CD14-positive monocyte (primary cell): Measurements from ENCODE around the gene NEURL1B. TPM values are rescaled to one million over a fixed set of nuclear protein-coding genes. Genes with fewer than 3 reads are reported as not detected.
A peak's percentile ranks its signal among the peaks of the same experiment; 100 is the strongest.

ENCODE experiments used
- DNase-seq, 3 donors: peaks; one replicate each; pipeline ENCODE4 v3.0.0-alpha.2; 2011 to 2022
- H2AFZ ChIP-seq: 2 replicates; pipeline ENCODE4 v1.6.0; 2012; ENCODE audit warnings: mild to moderate bottlenecking, low read depth, low read length, inconsistent platforms; ENCODE audit not compliant: insufficient read depth, poor library complexity, severe bottlenecking
- H3K27ac ChIP-seq, 2 donors: 1 replicate in 1 of 2; 2 replicates in 1 of 2; pipeline ENCODE4 v1.5.1; 2012 to 2013; ENCODE audit warnings: low read length in 2 of 2, control low read depth in 1 of 2, inconsistent platforms in 1 of 2, low read depth in 1 of 2, mild to moderate bottlenecking in 1 of 2
- H3K27me3 ChIP-seq, 2 donors: one replicate each; pipeline versions ENCODE4 v1.6.0 to v1.6.1; 2011 to 2013; ENCODE audit warnings: low read length in 2 of 2; ENCODE audit not compliant: control insufficient read depth in 2 of 2, insufficient read depth in 2 of 2
- H3K36me3 ChIP-seq, 2 donors: replicated peaks in 1 of 2; 1 replicate in 1 of 2; 2 replicates in 1 of 2; pipeline versions ENCODE4 v1.5.1 to v1.6.1; 2012 to 2013; ENCODE audit warnings: low read length in 2 of 2, control low read depth in 1 of 2, inconsistent platforms in 1 of 2, mild to moderate bottlenecking in 1 of 2; ENCODE audit not compliant: insufficient read depth in 2 of 2, control insufficient read depth in 1 of 2
- H3K4me1 ChIP-seq, 2 donors: 1 replicate in 1 of 2; 2 replicates in 1 of 2; pipeline versions ENCODE4 v1.5.1 to v1.6.1; 2012 to 2013; ENCODE audit warnings: low read length in 2 of 2, control low read depth in 1 of 2, inconsistent platforms in 1 of 2, mild to moderate bottlenecking in 1 of 2, moderate library complexity in 1 of 2; ENCODE audit not compliant: insufficient read depth in 2 of 2, control insufficient read depth in 1 of 2
- H3K4me2 ChIP-seq: replicated peaks from 2 replicates; pipeline ENCODE3; 2012; ENCODE audit warnings: low read length, moderate library complexity, mild to moderate bottlenecking; ENCODE audit not compliant: poor library complexity, severe bottlenecking; ENCODE audit errors: extremely low read depth
- H3K4me3 ChIP-seq, 3 experiments: fragments of 200-600 bp in 1 of 3; sonication (generic) in 1 of 3; replicated peaks in 1 of 3; 1 replicate in 2 of 3; 2 replicates in 1 of 3; pipeline ENCODE4 v1.5.1; 2011 to 2013; ENCODE audit warnings: low read length in 3 of 3, mild to moderate bottlenecking in 3 of 3, control low read depth in 2 of 3, low read depth in 2 of 3, inconsistent platforms in 1 of 3, moderate library complexity in 1 of 3
- H3K79me2 ChIP-seq: 2 replicates; pipeline ENCODE4 v1.6.0; 2012; ENCODE audit warnings: mild to moderate bottlenecking, control low read depth, inconsistent platforms, low read length, moderate library complexity; ENCODE audit not compliant: insufficient read depth
- H3K9ac ChIP-seq: 2 replicates; pipeline ENCODE4 v1.6.0; 2017; ENCODE audit warnings: low read length, mild to moderate bottlenecking; ENCODE audit not compliant: insufficient read depth, poor library complexity, severe bottlenecking
- H3K9me3 ChIP-seq, 2 donors: replicated peaks in 1 of 2; 1 replicate in 1 of 2; 2 replicates in 1 of 2; pipeline versions ENCODE4 v1.5.1 to v1.6.1; 2012 to 2013; ENCODE audit warnings: low read length in 2 of 2, control low read depth in 1 of 2; ENCODE audit not compliant: control insufficient read depth in 1 of 2, insufficient read depth in 1 of 2
- H4K20me1 ChIP-seq: 2 replicates; pipeline ENCODE4 v1.6.0; 2012; ENCODE audit warnings: mild to moderate bottlenecking, low read length, control low read depth, moderate library complexity; ENCODE audit not compliant: insufficient read depth
- H3K27ac Mint-ChIP-seq, 7 donors: one replicate each; pipeline ENCODE4 v1.8.0; 2020; ENCODE audit warnings: mild to moderate bottlenecking in 7 of 7, mixed read lengths in 7 of 7, moderate library complexity in 6 of 7, inconsistent platforms in 2 of 7
- H3K27me3 Mint-ChIP-seq, 3 donors: one replicate each; pipeline ENCODE4 v1.8.0; 2021 to 2022; ENCODE audit warnings: low read depth in 3 of 3, mild to moderate bottlenecking in 3 of 3, mixed read lengths in 3 of 3, moderate library complexity in 3 of 3, inconsistent platforms in 1 of 3
- H3K36me3 Mint-ChIP-seq, 2 donors: one replicate each; pipeline ENCODE4 v1.8.0; 2020; ENCODE audit warnings: mixed read lengths in 2 of 2, inconsistent platforms in 1 of 2, mild to moderate bottlenecking in 1 of 2
- H3K4me1 Mint-ChIP-seq: one replicate; pipeline ENCODE4 v1.8.0; 2020; ENCODE audit warnings: mild to moderate bottlenecking, mixed read lengths
- H3K4me3 Mint-ChIP-seq, 2 donors: one replicate each; pipeline ENCODE4 v1.8.0; 2020; ENCODE audit warnings: mild to moderate bottlenecking in 2 of 2, mixed read lengths in 2 of 2, moderate library complexity in 1 of 2
- H3K9me3 Mint-ChIP-seq, 7 donors: one replicate each; pipeline ENCODE4 v1.8.0; 2020 to 2022; ENCODE audit warnings: mixed read lengths in 7 of 7, mild to moderate bottlenecking in 6 of 7, moderate library complexity in 6 of 7, inconsistent platforms in 2 of 7
- CTCF ChIP-seq: fragments of 200-600 bp; IDR thresholded peaks from one replicate; pipeline ENCODE4 v1.8.0; 2022; ENCODE audit warnings: antibody characterized with exemption, mild to moderate bottlenecking
- WGBS: methylation state at CpG from one replicate; pipeline ENCODE4 v1.1.5; 2013; ENCODE audit warnings: missing lambda C conversion rate; ENCODE audit not compliant: insufficient coverage; 5-methylcytosine and 5-hydroxymethylcytosine counted together
- intact Hi-C, 2 donors: fragments of 100-400 bp; cut with micrococcal nuclease; formaldehyde crosslinking; loops; one replicate each; pipeline versions ENCODE4 v1.15.0 to v1.15.1; 2023
- polyA plus RNA-seq, 3 donors: library from polyadenylated mRNA; depleted of rRNA in 1 of 3; unstranded in 2 of 3; stranded (reverse) in 1 of 3; fragments of 300-500 nt in 2 of 3; fragments of >200 nt in 1 of 3; fragmentation: Illumina TruSeq in 2 of 3; gene quantifications; 1 replicate in 2 of 3; 2 replicates in 1 of 3; pipeline ENCODE4 v1.2.3, GENCODE V29; 2012 to 2021

The NEURL1B gene
- polyA plus RNA-seq, 3 donors, result 0.01 TPM; not detected in 2

GRCh38 chr5:172722327-172722815 lies 81.3 kb downstream of the NEURL1B start:
- no peak overlapping the region for H3K27ac ChIP-seq
- H3K36me3 ChIP-seq, result no peaks in the 10 kb centered on the region
- Mint-ChIP-seq H3K36me3 (no peaks in the 10 kb centered on the region), H3K4me3 (no peak overlapping the region), H3K9me3 (no peaks in the 10 kb centered on the region), H3K4me1 (peaks cover under 1% of the 10 kb centered on the region), H3K27ac (no peak overlapping the region), H3K27me3 (peaks cover 2 to 13% (median 8%) of the 10 kb centered on the region in 3 donors)
- no peaks in the 10 kb centered on the region for H3K9me3 ChIP-seq
- DNase-seq, result no peak
- no peak for TF ChIP-seq CTCF
- H3K79me2 ChIP-seq, result no peaks in the 10 kb centered on the region
- intact Hi-C loops, result loop anchor here in 1 of 2 donors (5.0 kb wide), 1 partner anchor 35 kb away; no protein-coding TSS in a partner anchor
- H3K9ac ChIP-seq, result no peak overlapping the region
- H3K4me1 ChIP-seq, result no peaks in the 10 kb centered on the region
- no peak overlapping the region for H3K4me3 ChIP-seq
- no peaks in the 10 kb centered on the region for H4K20me1 ChIP-seq
- 90% methylated on average over 7 of the region's 12 CpGs for WGBS
- no peak overlapping the region for H3K4me2 ChIP-seq
- H3K27me3 ChIP-seq, result no peaks in the 10 kb centered on the region
- H2AFZ ChIP-seq, result no peak overlapping the region

GRCh38 chr5:172723508-172723907 lies 82.4 kb downstream of the NEURL1B start:
- H3K36me3 ChIP-seq, result no peaks in the 10 kb centered on the region
- TF ChIP-seq CTCF, result no peak
- intact Hi-C loops, result loop anchor here in 1 of 2 donors (5.0 kb wide), 1 partner anchor 34 kb away; no protein-coding TSS in a partner anchor
- no peak overlapping the region for H3K4me3 ChIP-seq
- H3K79me2 ChIP-seq, result no peaks in the 10 kb centered on the region
- no peak overlapping the region for H3K4me3 Mint-ChIP-seq
- H4K20me1 ChIP-seq, result no peaks in the 10 kb centered on the region
- H3K4me1 ChIP-seq, result no peaks in the 10 kb centered on the region
- no peak overlapping the region for H3K9ac ChIP-seq
- no peaks in the 10 kb centered on the region for H3K36me3 Mint-ChIP-seq
- peak overlapping the region in 1 of 7 donors; percentile 39 for H3K27ac Mint-ChIP-seq
- no peak overlapping the region for H3K4me2 ChIP-seq
- 33% methylated on average over 1 of the region's 2 CpGs for WGBS
- no peaks in the 10 kb centered on the region for H3K27me3 ChIP-seq
- no peaks in the 10 kb centered on the region for H3K4me1 Mint-ChIP-seq
- H3K27ac ChIP-seq, result no peak overlapping the region
- DNase-seq, result no peak
- no peaks in the 10 kb centered on the region for H3K9me3 Mint-ChIP-seq
- no peaks in the 10 kb centered on the region for H3K9me3 ChIP-seq
- H2AFZ ChIP-seq, result no peak overlapping the region
- peaks cover 2 to 10% (median 5%) of the 10 kb centered on the region in 3 donors for H3K27me3 Mint-ChIP-seq
